Kidney epithelial cell (primary cell): ENCODE data around the gene MYO5A. TPM values are rescaled to one million over a fixed set of nuclear protein-coding genes. Genes with fewer than 3 reads are reported as not detected.

Source experiments
- DNase-seq: peaks from one replicate; pipeline ENCODE4 v3.0.0-alpha.2; 2010; ENCODE audit warnings: low read depth
- H3K27me3 ChIP-seq: 2 replicates; pipeline ENCODE4 v1.6.0; 2011; ENCODE audit warnings: low read length; ENCODE audit not compliant: control insufficient read depth, insufficient read depth
- H3K36me3 ChIP-seq: 2 replicates; pipeline ENCODE4 v1.5.1; 2011; ENCODE audit warnings: low read length; ENCODE audit not compliant: control insufficient read depth, insufficient read depth
- H3K4me3 ChIP-seq: 2 replicates; pipeline ENCODE4 v1.5.1; 2011; ENCODE audit warnings: low read depth, mild to moderate bottlenecking, control low read depth, low read length
- total RNA-seq: library from RNA; depleted of rRNA; stranded (reverse); fragments of >200 nt; gene quantifications from 2 replicates; pipeline ENCODE4 v1.2.3, GENCODE V29; 2015
- TF ChIP-seq, protein P1 (sequence below): IDR thresholded peaks from 2 replicates; pipeline ENCODE4 v1.5.1; 2011; ENCODE audit warnings: mild to moderate bottlenecking, moderate library complexity, low read length, control low read depth, inconsistent platforms; ENCODE audit not compliant: insufficient read depth, poor library complexity, severe bottlenecking

The MYO5A gene
- total RNA-seq, 1 donor from 2014 or later = 31.4 TPM

DNA sequence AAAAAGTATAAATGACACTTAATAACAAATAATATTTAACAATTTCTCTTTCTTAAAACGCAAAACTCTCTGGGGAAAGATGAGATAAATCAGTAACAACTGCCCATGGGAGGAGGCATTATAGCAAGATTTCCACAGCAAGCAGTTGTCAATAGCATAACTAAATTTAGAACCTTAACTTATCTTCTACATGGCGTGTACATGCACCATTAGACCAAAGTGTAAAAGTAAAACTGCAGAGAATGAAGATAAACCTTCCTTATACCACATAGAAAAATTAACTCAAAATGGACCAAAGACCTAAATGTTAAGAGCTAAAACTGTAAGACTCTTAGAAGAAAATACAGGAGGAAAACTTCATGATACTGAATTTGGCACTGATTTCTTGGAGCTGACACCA lies 39.9 kb downstream of the MYO5A start:
- Histone ChIP-seq H3K36me3 (no peaks in the 10 kb centered on the region), H3K4me3 (no peak overlapping the region), H3K27me3 (no peaks in the 10 kb centered on the region)
- no peak for DNase-seq
- TF ChIP-seq, protein P1, sequence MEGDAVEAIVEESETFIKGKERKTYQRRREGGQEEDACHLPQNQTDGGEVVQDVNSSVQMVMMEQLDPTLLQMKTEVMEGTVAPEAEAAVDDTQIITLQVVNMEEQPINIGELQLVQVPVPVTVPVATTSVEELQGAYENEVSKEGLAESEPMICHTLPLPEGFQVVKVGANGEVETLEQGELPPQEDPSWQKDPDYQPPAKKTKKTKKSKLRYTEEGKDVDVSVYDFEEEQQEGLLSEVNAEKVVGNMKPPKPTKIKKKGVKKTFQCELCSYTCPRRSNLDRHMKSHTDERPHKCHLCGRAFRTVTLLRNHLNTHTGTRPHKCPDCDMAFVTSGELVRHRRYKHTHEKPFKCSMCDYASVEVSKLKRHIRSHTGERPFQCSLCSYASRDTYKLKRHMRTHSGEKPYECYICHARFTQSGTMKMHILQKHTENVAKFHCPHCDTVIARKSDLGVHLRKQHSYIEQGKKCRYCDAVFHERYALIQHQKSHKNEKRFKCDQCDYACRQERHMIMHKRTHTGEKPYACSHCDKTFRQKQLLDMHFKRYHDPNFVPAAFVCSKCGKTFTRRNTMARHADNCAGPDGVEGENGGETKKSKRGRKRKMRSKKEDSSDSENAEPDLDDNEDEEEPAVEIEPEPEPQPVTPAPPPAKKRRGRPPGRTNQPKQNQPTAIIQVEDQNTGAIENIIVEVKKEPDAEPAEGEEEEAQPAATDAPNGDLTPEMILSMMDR = no peak

DNA sequence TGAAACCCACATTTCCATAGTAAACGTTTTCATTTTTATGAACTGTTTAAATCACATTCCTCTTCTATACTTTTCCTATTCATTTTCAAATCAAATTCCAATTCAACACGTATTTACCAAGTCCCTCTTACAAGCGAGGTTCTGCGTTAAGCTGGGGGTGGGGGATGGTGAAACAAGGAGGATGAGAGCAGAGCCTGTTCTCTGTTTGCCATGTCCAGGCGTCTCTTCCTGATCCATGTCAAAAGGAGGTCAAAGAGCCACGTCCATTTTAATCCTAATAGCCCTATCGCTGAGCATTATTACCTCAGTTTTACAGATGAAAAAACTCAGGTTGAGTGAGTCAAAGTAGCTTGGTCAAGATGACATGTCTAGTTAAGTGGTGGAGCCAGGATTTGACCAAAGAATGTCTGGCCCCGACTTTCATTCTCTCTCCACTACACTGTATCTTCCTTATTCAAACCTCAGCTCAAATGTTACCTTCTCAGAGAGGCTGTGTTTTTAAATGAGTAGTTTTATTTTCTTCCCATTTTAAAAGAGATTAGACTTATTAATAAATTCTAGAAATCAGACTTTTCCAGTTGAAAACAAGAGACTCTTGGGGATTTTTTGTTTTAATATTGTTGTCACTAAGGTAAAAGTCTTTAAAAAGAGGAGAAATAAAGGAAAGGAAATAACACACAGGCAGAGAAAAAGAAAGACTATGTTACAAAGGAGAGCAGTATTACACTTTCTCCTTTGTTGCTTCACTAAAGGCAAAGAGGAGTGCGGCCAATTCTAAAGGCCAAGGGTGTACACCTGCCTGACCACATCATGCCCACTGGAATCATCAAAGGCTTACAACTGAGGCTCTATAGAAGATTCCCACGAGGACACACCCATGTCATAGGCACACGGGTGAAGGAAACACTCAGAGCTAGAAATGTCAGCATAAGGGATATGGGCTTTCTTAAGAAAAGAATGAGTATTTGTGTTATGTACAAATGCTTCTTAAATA lies 42.4 kb downstream of the MYO5A start:
- no peaks in the 10 kb centered on the region for H3K36me3 ChIP-seq
- H3K27me3 ChIP-seq = no peaks in the 10 kb centered on the region
- TF ChIP-seq, protein P1 = no peak
- no peak for DNase-seq
- H3K4me3 ChIP-seq = no peak overlapping the region

DNA sequence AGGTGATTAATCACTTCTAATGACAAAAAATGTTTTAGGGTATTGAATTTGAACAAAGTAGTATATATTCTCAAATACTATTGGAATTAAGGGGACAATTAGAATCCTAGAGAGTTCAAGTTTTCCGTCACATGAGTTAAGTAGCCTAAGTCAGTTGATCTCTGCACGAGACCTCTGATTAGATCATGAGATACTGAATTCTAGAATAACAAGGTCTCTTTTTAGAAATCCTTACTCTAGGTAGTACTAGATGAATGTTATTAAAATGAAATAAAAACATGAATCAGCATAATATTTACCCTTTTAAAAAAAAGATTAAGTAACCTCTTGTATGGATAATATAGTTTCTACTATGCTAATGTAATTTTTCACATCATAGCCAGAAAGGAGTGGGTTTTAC lies 43.4 kb downstream of the MYO5A start:
- TF ChIP-seq, protein P1 = no peak
- no peak for DNase-seq
- Histone ChIP-seq H3K4me3 (no peak overlapping the region), H3K36me3 (no peaks in the 10 kb centered on the region), H3K27me3 (no peaks in the 10 kb centered on the region)

DNA sequence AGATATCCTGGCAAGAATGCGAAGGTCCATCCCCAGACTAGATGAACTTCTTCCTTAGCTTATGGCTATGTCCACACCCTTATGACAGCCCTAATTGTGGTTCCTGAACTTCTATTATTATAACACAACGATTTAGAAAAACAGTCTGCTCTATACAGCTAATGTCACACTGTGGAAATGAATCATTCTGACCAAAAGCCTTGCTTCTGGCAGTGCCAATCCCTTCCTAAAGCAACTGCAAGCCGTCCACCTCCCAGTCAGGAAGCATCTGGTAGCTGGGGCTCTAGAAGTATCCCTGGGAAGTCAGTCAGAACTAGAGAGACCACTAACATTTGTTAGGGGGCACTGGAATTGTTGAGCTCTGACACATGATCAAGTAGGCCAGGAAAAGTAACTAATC lies 45.0 kb downstream of the MYO5A start:
- Histone ChIP-seq H3K4me3 (no peak overlapping the region), H3K36me3 (no peaks in the 10 kb centered on the region), H3K27me3 (no peaks in the 10 kb centered on the region)
- DNase-seq = no peak
- TF ChIP-seq, protein P1 = no peak

DNA sequence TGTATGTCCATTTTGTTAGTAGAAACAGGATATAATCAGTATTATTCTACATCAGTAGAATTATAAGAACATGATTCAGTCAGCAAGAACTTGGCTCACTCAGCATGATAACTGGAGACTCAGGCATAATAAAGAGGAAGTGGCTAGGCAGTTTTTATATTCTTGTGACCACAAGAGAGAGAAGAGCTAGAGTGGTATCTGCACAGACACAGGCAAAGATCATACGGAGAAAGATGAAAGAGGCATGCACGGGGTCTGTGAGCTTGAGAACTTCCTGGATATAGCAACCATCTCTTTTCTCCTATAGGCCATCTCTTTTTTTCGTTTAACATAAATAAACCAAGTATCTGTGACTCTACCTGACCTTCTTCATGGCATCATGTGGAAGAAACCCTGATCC lies 46.8 kb downstream of the MYO5A start:
- no peaks in the 10 kb centered on the region for H3K36me3 ChIP-seq
- H3K4me3 ChIP-seq = no peak overlapping the region
- peak; percentile 52 for DNase-seq
- TF ChIP-seq, protein P1 = no peak
- H3K27me3 ChIP-seq = no peaks in the 10 kb centered on the region
